ENCODE measurements around the gene GNB1.

The GNB1 gene

DNA sequence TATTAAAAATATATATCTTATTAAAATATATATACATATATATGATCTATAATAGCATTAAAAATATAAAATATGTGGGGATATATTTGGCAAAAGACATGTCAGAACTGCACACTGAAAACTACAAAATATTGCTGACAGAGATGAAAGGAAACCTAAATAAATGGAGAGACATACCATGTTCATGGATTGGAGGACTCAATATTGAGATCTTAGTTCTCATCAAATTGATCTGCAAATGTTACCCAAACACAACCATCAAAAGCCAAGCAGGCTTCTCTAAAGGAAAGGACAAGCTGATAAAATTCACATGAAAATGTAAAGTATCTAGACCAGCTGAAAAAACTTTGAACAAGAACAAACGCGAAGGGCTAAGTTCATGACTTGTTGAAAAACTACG is 119.8 kb downstream of the GNB1 start:
- DNase-seq (ENCODE audit: low read depth in 1 of 2, low spot score in 1 of 2) = no peak
- in situ Hi-C loops (cut with HindIII; ENCODE audit: low pct_unique_long_range_greater_than_20kb, low sequenced_read_pairs) = no loop called here
- TF ChIP-seq JUND (IDR thresholded peaks at IDR 0.05; ENCODE audit: low read depth) = no peak

DNA sequence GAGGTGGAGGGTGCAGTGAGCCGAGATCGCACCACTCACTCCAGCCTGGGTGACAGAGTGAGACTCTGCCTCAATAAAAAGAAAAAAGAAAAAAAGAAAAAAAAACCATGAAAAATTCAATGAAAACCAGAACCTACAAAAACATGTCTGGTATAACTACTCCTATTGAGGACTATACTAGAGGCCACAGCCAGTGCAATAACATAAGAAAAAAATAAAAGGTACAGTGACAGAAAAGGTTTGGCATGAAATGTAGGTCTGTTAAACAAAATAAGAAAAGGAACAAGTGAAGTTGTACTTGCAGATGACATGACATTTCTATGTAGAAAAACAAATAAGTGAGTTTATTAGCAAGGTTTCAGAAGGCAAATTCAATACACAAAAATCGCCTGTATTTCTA is 120.8 kb downstream of the GNB1 start:
- no peak for TF ChIP-seq JUND (IDR thresholded peaks at IDR 0.05; ENCODE audit: low read depth)
- no peak for DNase-seq (ENCODE audit: low read depth in 1 of 2, low spot score in 1 of 2)
- in situ Hi-C loops (cut with HindIII; ENCODE audit: low pct_unique_long_range_greater_than_20kb, low sequenced_read_pairs) = no loop called here

DNA sequence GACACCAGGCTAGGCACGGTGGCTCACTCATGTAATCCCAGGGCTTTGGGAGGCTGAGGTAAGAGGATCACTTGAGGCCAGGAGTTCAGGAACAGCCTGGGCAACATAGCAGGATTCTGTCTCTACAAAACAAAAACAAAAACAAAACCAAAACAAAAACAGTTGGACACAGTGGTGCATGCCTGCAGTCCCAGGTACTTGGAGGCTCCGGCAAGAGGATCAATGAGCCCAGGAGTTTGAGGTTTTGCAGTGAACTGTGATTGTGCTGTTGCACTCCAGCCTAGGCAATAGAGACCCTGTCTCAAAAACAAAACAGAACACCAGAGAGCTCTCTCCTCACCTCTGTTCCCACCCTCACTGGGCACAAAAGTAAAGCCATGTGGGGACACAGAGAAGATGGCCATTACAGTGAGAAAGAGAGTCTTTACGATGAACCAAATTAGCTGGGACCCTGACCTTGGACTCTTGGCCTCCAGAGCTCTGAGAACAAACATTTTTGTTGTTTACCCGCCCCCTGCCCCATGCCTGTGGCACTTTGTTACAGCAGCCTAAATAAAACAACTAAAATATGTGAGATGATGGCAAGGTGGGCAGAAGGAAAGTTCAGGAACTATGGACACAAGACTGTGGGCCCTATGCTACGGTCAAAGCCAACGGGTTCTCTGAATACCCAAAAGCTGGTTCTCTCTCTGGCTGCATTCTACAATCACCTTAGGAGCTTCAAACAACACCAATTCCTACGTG is 122.5 kb downstream of the GNB1 start:
- in situ Hi-C loops (cut with HindIII; ENCODE audit: low pct_unique_long_range_greater_than_20kb, low sequenced_read_pairs) = no loop called here
- DNase-seq (ENCODE audit: low read depth in 1 of 2, low spot score in 1 of 2) = no peak

DNA sequence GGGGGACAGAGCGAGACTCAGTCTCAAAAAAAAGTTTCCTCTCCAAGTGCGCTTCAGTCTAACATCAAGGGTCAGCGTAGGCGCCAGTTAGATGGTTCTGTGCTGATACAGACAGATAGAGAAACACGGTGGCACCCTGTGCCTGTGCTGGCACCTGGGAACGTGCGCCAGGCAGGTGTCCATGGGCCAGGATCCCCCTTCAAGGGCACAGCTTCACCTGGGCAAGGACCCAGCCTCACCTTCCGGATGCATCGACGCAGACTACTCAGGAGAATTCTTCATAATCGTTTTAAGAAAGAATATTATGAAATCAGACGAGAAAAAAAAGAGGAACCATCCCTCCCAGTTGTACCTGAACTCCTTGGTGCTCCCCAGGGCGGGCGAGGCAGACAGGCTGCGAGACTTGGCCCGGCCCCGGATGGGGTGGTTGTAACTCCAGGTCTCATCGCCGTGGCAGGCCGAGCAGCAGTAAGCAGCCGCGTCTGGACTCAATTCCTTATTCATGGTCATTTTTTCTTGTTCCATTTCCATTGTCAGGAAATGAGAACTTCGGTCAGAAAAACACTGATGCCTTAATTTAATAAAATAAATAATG is 125.9 kb downstream of the GNB1 start:
- no peak for DNase-seq (ENCODE audit: low read depth in 1 of 2, low spot score in 1 of 2)
- in situ Hi-C loops (cut with HindIII; ENCODE audit: low pct_unique_long_range_greater_than_20kb, low sequenced_read_pairs) = no loop called here
- no peak for TF ChIP-seq JUND (IDR thresholded peaks at IDR 0.05; ENCODE audit: low read depth)

More for the DNA sequence above, 122.5 kb downstream of the GNB1 start:
- no peak for TF ChIP-seq JUND (IDR thresholded peaks at IDR 0.05; ENCODE audit: low read depth)

DNA sequence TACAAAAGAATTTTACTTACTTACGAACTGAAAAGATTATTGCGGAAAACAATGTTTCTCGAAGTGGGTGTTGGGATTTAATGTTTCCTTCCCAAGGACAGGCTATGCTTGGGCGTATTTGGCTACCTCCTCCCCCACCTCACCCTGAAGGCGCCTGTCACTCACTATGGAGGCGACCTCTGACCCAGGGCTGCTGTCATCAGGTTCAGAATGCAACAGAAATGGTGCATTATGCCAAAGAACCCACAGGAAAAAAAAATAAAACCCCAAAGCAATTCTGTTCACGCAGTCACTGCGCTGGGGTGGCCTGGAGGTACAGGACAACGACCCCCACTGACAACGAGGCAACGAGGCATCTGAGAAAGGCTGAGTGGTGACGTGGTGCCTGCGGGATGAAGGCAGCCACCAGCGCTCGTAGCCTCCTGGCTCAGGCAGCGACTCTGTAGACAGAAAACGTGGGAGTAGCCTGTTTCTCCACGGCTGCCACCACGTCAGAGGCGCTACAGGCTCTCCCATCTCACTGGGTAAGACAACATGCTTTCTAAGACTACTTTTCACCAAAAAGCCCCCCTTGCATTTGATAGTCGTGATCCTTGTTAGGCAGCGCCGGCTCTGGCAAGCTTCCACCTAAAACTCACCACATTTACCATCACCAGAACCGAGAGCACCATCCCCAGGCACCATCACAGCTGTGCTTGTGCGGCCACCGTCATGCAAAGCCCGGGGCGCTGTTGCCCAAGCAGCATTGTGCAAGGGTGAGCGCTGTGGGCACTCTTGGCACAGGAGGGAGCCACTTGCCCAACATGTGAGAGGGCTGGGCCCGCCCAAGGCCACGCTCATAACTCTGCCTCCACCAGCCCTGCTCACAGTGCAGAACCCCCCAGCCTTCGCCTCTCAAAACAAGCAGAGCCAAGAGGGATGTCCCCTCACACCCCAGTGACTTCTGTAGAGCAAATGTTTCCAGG is 126.9 kb downstream of the GNB1 start:
- TF ChIP-seq JUND (IDR thresholded peaks at IDR 0.05; ENCODE audit: low read depth) = no peak
- DNase-seq (ENCODE audit: low read depth in 1 of 2, low spot score in 1 of 2) = peak in 1 of 2 experiments; percentile 88
- in situ Hi-C loops (cut with HindIII; ENCODE audit: low pct_unique_long_range_greater_than_20kb, low sequenced_read_pairs) = no loop called here

DNA sequence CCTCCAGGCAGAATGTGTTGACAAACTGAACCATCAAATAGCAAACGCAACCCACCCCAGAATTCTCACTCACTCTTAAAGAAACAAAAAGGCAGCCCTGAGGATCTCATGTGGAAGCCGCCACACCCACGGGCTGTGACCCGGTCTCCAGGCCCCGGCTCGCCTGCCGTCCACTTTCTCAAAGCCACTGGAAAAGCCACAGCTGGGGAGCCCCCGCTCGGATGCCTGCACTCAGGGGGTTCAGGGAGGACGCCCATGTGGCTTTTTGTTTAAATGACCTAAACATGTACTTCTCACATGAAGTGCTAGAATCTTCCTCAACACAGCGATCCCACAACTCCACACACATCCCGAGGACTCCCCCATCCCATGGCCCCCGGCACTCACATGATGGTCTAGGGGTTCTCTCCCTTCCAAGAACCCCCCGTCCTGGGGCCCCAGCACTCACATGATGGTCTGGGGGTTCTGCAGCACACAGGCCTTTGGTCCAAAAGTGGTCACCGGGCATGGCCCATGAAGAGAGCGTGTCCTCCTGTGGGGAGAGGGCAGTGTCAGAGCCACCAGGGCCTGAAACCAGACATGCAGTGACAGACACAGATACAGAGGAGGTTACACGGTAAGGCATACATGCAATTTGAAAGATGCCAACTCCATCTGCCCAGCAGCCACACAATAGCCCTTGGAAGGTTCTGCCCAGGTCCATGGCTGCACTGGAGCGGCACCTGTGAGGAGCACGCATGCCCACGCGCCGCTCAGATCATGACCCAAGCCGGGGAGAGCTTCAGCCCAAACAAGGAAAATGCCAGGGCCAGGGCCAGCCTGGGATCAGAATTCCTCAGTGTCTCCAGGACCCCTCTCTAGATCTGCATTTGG is 129.1 kb downstream of the GNB1 start:
- TF ChIP-seq JUND (IDR thresholded peaks at IDR 0.05; ENCODE audit: low read depth) = no peak
- in situ Hi-C loops (cut with HindIII; ENCODE audit: low pct_unique_long_range_greater_than_20kb, low sequenced_read_pairs) = no loop called here
- DNase-seq (ENCODE audit: low read depth in 1 of 2, low spot score in 1 of 2) = no peak

DNA sequence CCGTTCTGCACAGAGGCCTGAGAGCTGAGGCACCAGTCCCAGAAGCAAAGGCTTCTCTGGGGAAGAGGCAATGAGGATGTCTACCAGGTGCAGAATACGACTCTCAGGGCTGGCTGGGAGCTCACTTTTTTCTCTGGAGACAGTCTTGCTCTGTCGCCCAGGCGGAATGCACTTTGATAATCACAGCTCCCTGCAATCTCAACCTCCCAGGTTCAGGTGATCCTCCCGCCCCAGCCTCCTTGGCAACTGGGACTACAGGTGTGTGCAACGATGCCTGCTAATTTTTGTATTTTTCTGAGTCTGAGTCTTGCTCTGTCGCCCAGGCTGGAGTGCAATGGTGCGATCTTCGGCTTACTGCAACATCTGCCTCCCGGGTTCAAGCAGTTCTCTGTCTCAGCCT is 130.2 kb downstream of the GNB1 start:
- TF ChIP-seq JUND (IDR thresholded peaks at IDR 0.05; ENCODE audit: low read depth) = no peak
- no peak for DNase-seq (ENCODE audit: low read depth in 1 of 2, low spot score in 1 of 2)
- in situ Hi-C loops (cut with HindIII; ENCODE audit: low pct_unique_long_range_greater_than_20kb, low sequenced_read_pairs) = no loop called here

DNA sequence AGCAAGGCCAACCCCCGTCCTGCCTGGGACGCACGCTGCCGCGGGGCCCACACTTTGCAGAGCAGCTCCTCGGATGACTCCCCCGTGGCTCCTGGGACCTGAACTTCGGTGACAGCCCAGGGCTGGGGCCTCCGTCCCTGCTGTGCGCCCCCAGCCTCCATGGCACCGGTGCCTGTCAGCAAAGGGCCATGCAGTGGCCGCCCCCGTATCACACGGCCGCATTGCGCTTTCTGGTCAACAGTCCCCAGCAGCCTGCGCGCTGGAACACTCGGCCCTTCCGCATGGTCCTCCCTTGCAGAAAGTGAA is 130.6 kb downstream of the GNB1 start:
- in situ Hi-C loops (cut with HindIII; ENCODE audit: low pct_unique_long_range_greater_than_20kb, low sequenced_read_pairs) = no loop called here
- TF ChIP-seq JUND (IDR thresholded peaks at IDR 0.05; ENCODE audit: low read depth) = no peak
- DNase-seq (ENCODE audit: low read depth in 1 of 2, low spot score in 1 of 2) = no peak

DNA sequence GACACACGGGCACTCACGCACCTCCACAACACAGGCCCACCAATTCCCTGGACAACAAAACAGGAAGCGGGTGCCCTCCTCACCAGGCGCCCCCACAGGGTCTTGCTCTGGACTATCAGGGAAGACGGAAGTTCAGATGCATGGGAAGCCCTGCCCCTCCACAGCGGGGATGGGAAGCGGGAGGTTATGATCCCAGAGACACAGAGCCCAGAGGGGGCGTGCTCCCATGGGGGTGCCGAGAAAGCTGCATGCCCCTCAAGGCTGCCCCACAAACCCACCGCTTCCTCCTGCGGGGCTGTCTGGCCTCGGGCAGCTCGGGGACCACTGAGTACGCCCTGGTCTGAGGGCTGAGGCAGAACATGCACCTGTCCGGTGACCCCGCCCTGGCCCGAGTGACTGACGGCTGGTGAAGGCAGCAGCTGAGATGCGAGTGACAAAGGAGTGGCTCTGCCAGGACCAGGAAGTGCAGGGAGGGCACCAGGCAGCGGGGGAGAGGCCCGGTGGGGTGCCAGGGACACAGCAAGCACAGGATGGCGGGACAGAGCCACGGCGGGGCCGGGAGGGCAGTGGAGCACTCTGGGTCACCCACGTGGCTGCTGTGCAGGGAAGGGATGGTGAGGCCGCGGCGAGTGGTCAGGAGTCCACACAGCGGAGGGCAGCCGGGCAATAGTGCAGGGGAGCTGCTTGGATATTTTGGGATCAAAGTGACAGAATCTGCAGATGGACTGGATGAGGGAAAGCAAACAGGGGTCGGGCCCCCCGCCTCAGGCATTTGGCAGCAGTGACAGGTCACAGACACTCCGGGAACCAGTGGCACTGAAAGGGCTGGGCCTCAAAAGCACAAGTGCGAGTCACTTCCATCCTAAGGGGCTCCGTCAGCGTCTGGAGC is 131.2 kb downstream of the GNB1 start:
- in situ Hi-C loops (cut with HindIII; ENCODE audit: low pct_unique_long_range_greater_than_20kb, low sequenced_read_pairs) = no loop called here
- TF ChIP-seq JUND (IDR thresholded peaks at IDR 0.05; ENCODE audit: low read depth) = no peak

DNA sequence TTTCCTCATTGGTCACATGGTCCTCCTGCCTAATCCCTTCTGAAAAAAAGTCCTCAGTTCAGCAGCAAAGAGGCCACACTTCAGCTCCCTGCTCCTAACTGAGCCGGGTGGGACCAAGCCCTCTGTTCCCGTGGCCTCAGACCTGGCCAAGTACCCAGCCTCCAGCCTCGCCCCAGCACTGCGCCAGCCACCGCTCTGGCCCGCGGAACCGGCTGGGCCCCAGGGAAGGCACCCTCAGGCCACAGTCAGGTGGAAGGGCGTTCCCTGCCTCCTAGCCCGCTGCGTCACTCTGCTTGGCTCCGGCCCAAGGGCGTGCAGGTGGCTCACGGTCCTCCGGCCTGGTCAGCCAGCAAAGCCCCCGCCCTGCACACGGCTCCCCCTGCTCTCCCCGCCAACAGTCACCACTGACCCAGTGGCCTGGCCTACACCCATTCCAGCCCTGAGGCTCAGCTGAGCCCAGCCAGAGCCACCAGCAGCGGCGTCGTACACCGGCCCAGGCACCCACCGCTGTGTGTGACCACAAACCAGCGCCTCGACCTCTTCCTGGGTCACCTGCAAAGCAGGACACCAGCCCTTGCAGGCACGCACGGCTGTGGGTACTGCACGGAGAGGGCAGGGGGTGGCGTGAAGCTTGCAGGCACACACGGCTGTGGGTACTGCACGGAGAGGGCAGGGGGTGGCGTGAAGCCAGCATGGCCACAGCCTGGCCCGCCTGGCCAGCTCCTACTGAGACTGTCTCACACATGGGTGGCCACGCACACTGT is 132.0 kb downstream of the GNB1 start:
- in situ Hi-C loops (cut with HindIII; ENCODE audit: low pct_unique_long_range_greater_than_20kb, low sequenced_read_pairs) = no loop called here
- TF ChIP-seq JUND (IDR thresholded peaks at IDR 0.05; ENCODE audit: low read depth) = no peak
- DNase-seq (ENCODE audit: low read depth in 1 of 2, low spot score in 1 of 2) = peak; percentile 65 to 90

More for the DNA sequence above, 131.2 kb downstream of the GNB1 start:
- no peak for DNase-seq (ENCODE audit: low read depth in 1 of 2, low spot score in 1 of 2)
